Activated CD8-positive, alpha-beta T cell treated with anti-CD3 and anti-CD28 coated beads, Interleukin-2, amount 10 ng/mL, durations not matched to agents 7 days and 5 days (primary cell): Measurements from ENCODE around the gene GARNL3. TPM values are rescaled to one million over a fixed set of nuclear protein-coding genes. Genes with fewer than 3 reads are reported as not detected.

Experiments used
- ATAC-seq: fragments of 150-1000 bp; cut with Tn5 transposase; one replicate; pipeline ENCODE4 v1.10.0; 2021; ENCODE audit warnings: moderate library complexity
- CTCF ChIA-PET: fragments of 350-600 bp; sonication (Branson Sonifier 250); formaldehyde crosslinking; loops from one replicate; lab custom pipeline; 2021; ENCODE audit warnings: antibody characterized with exemption; lab: Charles Lee
- POLR2A ChIA-PET: fragments of 350-600 bp; sonication (Branson Sonifier 250); formaldehyde crosslinking; loops from one replicate; lab custom pipeline; 2021; ENCODE audit warnings: antibody characterized with exemption; lab: Charles Lee
- DNase-seq: peaks from one replicate; pipeline ENCODE4 v3.0.0-alpha.2; 2020
- H3K27ac Mint-ChIP-seq: one replicate; pipeline ENCODE4 v1.8.0; 2021; ENCODE audit warnings: mild to moderate bottlenecking, mixed read lengths
- H3K27me3 Mint-ChIP-seq: one replicate; pipeline ENCODE4 v1.8.0; 2021; ENCODE audit warnings: low read depth, mixed read lengths
- H3K36me3 Mint-ChIP-seq: one replicate; pipeline ENCODE4 v1.8.0; 2021; ENCODE audit warnings: low read depth, mixed read lengths
- H3K4me1 Mint-ChIP-seq: one replicate; pipeline ENCODE4 v1.8.0; 2021; ENCODE audit warnings: low read depth, mixed read lengths
- H3K4me3 Mint-ChIP-seq: one replicate; pipeline ENCODE4 v1.8.0; 2021; ENCODE audit warnings: mild to moderate bottlenecking, mixed read lengths
- H3K9me3 Mint-ChIP-seq: one replicate; pipeline ENCODE4 v1.8.0; 2022; ENCODE audit warnings: mixed read lengths; ENCODE audit not compliant: insufficient read depth
- total RNA-seq, 2 experiments: library from RNA; stranded (reverse); gene quantifications; one replicate each; pipeline ENCODE4 v1.2.3, GENCODE V29; 2021

GARNL3 gene
- total RNA-seq, 2 experiments from 2014 or later = 1.3 to 1.9 TPM

GRCh38 chr9:127437497-127438264 lies 173.1 kb downstream of the GARNL3 start:
- ATAC-seq = peak; percentile 45
- Mint-ChIP-seq H3K9me3 (no peaks in the 10 kb centered on the region), H3K4me1 (peaks cover 14% of the 10 kb centered on the region), H3K36me3 (peaks cover 86% of the 10 kb centered on the region), H3K27ac (peak overlapping the region; percentile 37), H3K4me3 (no peak overlapping the region), H3K27me3 (no peaks in the 10 kb centered on the region)
- CTCF ChIA-PET = interaction anchor here (1.0 to 1.4 kb wide), 2 partner anchors 12 to 503 kb away, joined by 3 to 4 read pairs; no protein-coding TSS in a partner anchor
- POLR2A ChIA-PET = interaction anchor here (0.6 to 2.0 kb wide), 3 partner anchors 9 to 632 kb away, joined by 3 to 20 read pairs (median 3); partner anchors contain the start of genes LRSAM1 and RPL12
- no peak for DNase-seq

- no peak for ATAC-seq
- Mint-ChIP-seq H3K9me3 (no peaks in the 10 kb centered on the region), H3K4me3 (no peak overlapping the region), H3K27ac (no peak overlapping the region), H3K27me3 (no peaks in the 10 kb centered on the region), H3K36me3 (peaks cover 87% of the 10 kb centered on the region), H3K4me1 (peaks cover 14% of the 10 kb centered on the region)
- ChIA-PET CTCF (no interaction called here), POLR2A (interaction anchor here (0.6 to 2.0 kb wide), 2 partner anchors 9 to 12 kb away, joined by 3 to 20 read pairs; partner anchors contain the start of genes LRSAM1 and RPL12)
- no peak for DNase-seq
Observed at GRCh38 chr9:127438394-127438793, 173.8 kb downstream of the GARNL3 start.

Other genes with a start within 250 kb of the GARNL3 start
- not detected for gene ANGPTL2, start 142.1 kb upstream of the GARNL3 start, total RNA-seq
- gene SLC2A8, start 132.4 kb downstream of the GARNL3 start, total RNA-seq = 1 to 10 TPM; 5.6 to 7.2 TPM
- 10 to 100 TPM; 11.3 to 12.1 TPM for gene ZNF79, start 159.6 kb downstream of the GARNL3 start, total RNA-seq
- gene RPL12, start 186.6 kb downstream of the GARNL3 start, total RNA-seq = 1,000 to 10,000 TPM; 1,248 to 1,328 TPM
- gene LRSAM1, start 186.7 kb downstream of the GARNL3 start, total RNA-seq = 10 to 100 TPM; 17.8 to 18.0 TPM